GM10248 (cell line): Measurements from ENCODE around the gene SGO2.
"Not testable (repeated sequence)": the region's sequence is repeated elsewhere in the genome, so short reads cannot be mapped to it uniquely, and the experiment has no call there.

Experiments used
- CTCF ChIA-PET: fragments of 300-600 bp; sonication (Branson Sonifier 250); formaldehyde crosslinking; extraction: SDS; loops from one replicate; lab custom pipeline; 2021; ENCODE audit warnings: antibody characterized with exemption; lab: Yijun Ruan, JAX
- POLR2A ChIA-PET: fragments of 350-650 bp; sonication (Branson Sonifier 250); formaldehyde crosslinking; extraction: SDS; loops from one replicate; lab custom pipeline; 2020; ENCODE audit warnings: antibody characterized with exemption; lab: Yijun Ruan, JAX
- DNase-seq: peaks from one replicate; pipeline ENCODE4 v3.0.0; 2012; ENCODE audit errors: extremely low spot score
- TF ChIP-seq, protein P1 (sequence below): IDR thresholded peaks from 2 replicates; pipeline ENCODE4 v1.5.1; 2012; ENCODE audit warnings: mild to moderate bottlenecking, low read depth; ENCODE audit errors: extremely low read depth, missing control alignments, control extremely low read depth

The SGO2 gene

DNA sequence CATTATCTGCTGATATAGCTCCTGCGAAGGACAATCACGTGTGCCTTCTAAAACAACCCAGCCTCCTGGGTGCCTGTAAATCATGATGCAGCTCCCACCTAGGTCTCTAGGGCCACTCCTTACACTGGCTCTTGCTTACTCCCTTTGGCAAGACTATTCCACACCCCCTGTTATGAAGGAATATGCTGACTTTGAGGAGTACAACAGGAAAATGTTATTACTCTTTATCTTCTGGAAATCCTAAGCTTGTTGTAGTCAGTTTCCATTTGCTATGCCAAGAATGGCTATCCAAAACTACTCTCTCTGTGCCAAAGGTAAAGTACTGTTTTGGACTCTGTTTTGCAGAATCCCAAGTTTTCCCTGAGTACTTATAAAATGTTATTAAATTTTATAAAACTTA lies 7.7 kb downstream of the SGO2 start:
- TF ChIP-seq, protein P1, sequence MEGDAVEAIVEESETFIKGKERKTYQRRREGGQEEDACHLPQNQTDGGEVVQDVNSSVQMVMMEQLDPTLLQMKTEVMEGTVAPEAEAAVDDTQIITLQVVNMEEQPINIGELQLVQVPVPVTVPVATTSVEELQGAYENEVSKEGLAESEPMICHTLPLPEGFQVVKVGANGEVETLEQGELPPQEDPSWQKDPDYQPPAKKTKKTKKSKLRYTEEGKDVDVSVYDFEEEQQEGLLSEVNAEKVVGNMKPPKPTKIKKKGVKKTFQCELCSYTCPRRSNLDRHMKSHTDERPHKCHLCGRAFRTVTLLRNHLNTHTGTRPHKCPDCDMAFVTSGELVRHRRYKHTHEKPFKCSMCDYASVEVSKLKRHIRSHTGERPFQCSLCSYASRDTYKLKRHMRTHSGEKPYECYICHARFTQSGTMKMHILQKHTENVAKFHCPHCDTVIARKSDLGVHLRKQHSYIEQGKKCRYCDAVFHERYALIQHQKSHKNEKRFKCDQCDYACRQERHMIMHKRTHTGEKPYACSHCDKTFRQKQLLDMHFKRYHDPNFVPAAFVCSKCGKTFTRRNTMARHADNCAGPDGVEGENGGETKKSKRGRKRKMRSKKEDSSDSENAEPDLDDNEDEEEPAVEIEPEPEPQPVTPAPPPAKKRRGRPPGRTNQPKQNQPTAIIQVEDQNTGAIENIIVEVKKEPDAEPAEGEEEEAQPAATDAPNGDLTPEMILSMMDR: no peak
- ChIA-PET POLR2A (no interaction called here), CTCF (interaction anchor here (1.0 to 2.0 kb wide), 2 partner anchors 13 to 24 kb away, joined by 3 to 4 read pairs; partner anchors contain the start of gene KCTD18)
- DNase-seq: no peak

DNA sequence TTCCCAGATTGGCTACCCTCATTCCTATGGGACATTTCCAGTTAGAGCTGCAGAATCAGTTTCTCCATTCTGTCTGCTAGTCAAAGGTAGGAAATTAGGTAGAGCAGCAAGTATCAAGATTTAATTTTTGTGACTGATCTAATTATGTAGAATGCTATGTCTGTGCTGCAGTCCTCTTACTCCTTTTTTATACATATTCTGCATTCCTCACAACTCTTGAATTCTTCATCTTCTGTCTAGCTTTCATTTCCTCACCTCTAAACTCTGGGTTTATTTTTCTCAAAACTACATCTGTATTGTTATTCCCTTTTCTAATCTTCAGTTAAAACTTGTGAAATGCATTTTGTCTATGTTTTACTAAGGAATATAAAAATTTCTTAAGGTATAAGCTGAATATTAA lies 8.6 kb downstream of the SGO2 start:
- CTCF ChIA-PET: interaction anchor here (0.9 to 2.0 kb wide), 7 partner anchors 9 to 179 kb away, joined by 3 to 13 read pairs (median 4); partner anchors contain the start of genes KCTD18 and SGO2
- TF ChIP-seq, protein P1: no peak
- POLR2A ChIA-PET: no interaction called here
- no peak for DNase-seq

DNA sequence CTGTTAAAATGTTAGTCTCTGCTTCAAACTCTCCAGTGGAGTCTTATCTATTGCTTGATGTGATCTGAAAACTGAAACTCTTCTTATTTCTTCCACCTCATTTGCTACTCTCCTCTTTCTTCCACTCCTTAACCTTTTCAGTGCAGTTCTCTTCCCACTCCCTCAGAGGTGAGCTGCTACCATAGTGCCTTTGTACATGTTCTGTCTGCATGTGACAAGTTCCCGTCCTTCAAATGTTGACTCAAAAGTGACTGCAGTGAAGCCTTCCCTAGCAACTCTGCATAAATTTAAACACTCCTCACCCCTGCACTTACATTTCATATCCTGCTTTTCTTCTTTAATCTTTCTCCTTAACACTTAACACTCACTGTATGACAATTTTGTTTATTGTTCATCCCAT lies 12.1 kb downstream of the SGO2 start:
- ChIA-PET POLR2A (no interaction called here), CTCF (interaction anchor here (1.2 to 1.3 kb wide), 2 partner anchors 11 to 29 kb away, joined by 3 to 4 read pairs; partner anchors contain the start of gene KCTD18)
- DNase-seq: no peak
- TF ChIP-seq, protein P1: no peak

DNA sequence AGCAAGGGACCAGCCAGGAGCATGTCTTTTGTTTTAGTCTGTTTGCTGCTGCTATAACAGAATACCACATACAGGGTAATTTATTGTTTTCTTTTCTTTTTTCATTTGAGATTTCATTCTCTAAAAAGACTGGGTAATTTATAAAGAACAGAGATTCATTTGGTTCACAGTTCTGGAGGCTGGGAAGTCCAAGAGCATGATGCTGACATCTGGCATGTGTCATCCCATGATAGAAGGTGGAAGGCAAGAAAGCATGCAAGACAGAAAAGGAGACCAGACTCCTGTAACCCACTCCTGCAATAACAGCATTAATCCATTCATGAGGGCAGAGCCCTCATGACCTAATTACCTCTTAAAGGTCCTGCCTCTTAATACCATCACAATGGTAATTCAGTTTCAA lies 14.8 kb downstream of the SGO2 start:
- ChIA-PET CTCF (no interaction called here), POLR2A (no interaction called here)
- TF ChIP-seq, protein P1: no peak
- no peak for DNase-seq

DNA sequence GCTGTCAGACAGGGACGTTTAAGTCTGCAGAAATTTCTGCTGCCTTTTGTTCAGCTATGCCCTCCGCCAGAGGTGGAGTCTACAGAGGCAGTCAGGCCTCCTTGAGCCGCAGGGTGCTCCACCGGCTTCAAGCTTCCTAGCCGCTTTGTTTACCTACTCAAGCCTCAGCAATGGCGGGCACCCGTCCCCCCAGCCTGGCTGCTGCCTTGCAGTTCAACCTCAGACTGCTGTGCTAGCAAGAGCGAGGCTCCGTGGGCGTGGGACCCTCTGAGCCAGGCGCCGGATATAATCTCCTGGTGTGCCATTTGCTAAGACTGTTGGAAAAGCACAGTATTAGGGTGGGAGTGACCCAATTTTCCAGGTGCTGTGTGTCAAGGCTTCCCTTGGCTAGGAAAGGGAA lies 40.6 kb downstream of the SGO2 start:
- CTCF ChIA-PET: interaction anchor here (1.1 kb wide), 1 partner anchor 15 kb away, joined by 3 read pairs; no protein-coding TSS in a partner anchor
- POLR2A ChIA-PET, DNase-seq: not testable (repeated sequence)

DNA sequence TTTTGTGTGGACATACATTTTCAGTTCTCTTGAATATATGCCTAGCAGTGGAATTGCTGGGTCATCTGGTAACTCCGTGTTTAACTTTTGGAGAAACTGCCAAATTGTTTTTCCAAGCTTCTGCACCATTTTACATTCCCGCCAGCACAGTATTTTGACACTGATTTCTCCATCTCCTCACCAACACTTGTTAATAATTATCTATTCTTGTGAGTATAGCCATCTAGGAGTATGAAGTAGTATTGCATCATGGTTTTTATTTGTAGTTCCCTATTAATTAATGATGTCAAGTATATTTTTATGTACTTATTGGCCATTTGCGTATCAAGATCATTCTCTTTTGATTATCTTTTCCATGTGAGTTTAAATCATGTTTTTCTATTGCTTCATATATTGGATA lies 41.9 kb downstream of the SGO2 start:
- no peak for DNase-seq
- ChIA-PET POLR2A (no interaction called here), CTCF (interaction anchor here (1.3 to 1.5 kb wide), 2 partner anchors 11 to 32 kb away, joined by 4 to 5 read pairs; no protein-coding TSS in a partner anchor)
- TF ChIP-seq, protein P1: no peak

DNA sequence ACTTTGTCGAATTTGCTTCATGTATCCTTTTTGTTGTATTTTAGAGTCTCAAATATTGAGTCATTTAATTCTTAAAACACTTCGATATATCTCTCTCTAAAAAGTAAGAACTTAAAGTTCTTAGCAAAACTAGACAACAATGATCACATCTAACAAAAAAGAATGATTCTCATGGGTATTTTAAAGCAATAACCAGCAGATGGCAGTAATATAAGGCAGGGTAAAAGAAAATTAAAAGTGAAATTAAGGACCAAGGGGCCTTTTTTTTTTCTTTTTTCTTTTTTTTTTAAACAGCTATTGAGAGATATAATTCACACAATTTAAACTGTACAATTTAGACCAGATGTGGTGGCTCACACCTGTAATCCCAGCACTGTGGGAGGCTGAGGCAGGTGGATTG lies 50.0 kb downstream of the SGO2 start:
- CTCF ChIA-PET: no interaction called here
- DNase-seq: peak; percentile 18
- TF ChIP-seq, protein P1: peak; percentile 25
- POLR2A ChIA-PET: no interaction called here
